ENCODE measurements around the gene SGMS1.

SGMS1 gene

GRCh38 chr10:50621968-50622705 is 1.6 kb downstream of the SGMS1 start:
- peak; percentile 99 for DNase-seq
- TF ChIP-seq CTCF (IDR thresholded peaks at IDR 0.05), result peak in 1 of 2 experiments; percentile 4
- Histone ChIP-seq H3K9me3 (no peaks in the 10 kb centered on the region), H3K4me3 (peak overlapping the region; percentile 84 to 85), H3K27me3 (no peaks in the 10 kb centered on the region), H3K27ac (peak overlapping the region; percentile 100), H3K36me3 (no peaks in the 10 kb centered on the region), H3K4me1 (peaks cover 0 to 26% (median 16%) of the 10 kb centered on the region in 4 donors)
- intact Hi-C loops (cut with DNase I; ENCODE audit: low total_unique reads), result loop anchor here (5.0 to 10.0 kb wide), 3 partner anchors 205 to 557 kb away; partner anchors contain the start of gene WASHC2A

GRCh38 chr10:50620899-50621298 is 2.9 kb downstream of the SGMS1 start:
- Histone ChIP-seq H3K4me1 (peaks cover 0 to 23% (median 14%) of the 10 kb centered on the region in 4 donors), H3K27me3 (no peaks in the 10 kb centered on the region), H3K27ac (no peak overlapping the region), H3K4me3 (no peak overlapping the region), H3K36me3 (no peaks in the 10 kb centered on the region), H3K9me3 (no peaks in the 10 kb centered on the region)
- DNase-seq, result no peak
- intact Hi-C loops (cut with DNase I; ENCODE audit: low total_unique reads), result loop anchor here (5.0 to 10.0 kb wide), 3 partner anchors 204 to 556 kb away; partner anchors contain the start of gene WASHC2A
- TF ChIP-seq CTCF (IDR thresholded peaks at IDR 0.05), result no peak

- Histone ChIP-seq H3K27ac (no peak overlapping the region), H3K4me3 (no peak overlapping the region), H3K4me1 (peaks cover 0 to 20% (median 12%) of the 10 kb centered on the region in 4 donors), H3K27me3 (no peaks in the 10 kb centered on the region), H3K9me3 (no peaks in the 10 kb centered on the region), H3K36me3 (no peaks in the 10 kb centered on the region)
- intact Hi-C loops (cut with DNase I; ENCODE audit: low total_unique reads), result loop anchor here (5.0 to 10.0 kb wide), 3 partner anchors 203 to 555 kb away; partner anchors contain the start of gene WASHC2A
- DNase-seq, result no peak
- no peak for TF ChIP-seq CTCF (IDR thresholded peaks at IDR 0.05)
Measured at GRCh38 chr10:50619882-50620281, 3.9 kb downstream of the SGMS1 start.

- Histone ChIP-seq H3K27me3 (no peaks in the 10 kb centered on the region), H3K4me1 (peaks cover 0 to 20% (median 14%) of the 10 kb centered on the region in 4 donors), H3K36me3 (no peaks in the 10 kb centered on the region), H3K9me3 (no peaks in the 10 kb centered on the region), H3K4me3 (no peak overlapping the region), H3K27ac (no peak overlapping the region)
- no peak for DNase-seq
- intact Hi-C loops (cut with DNase I; ENCODE audit: low total_unique reads), result no loop called here
- TF ChIP-seq CTCF (IDR thresholded peaks at IDR 0.05), result no peak
Measured at GRCh38 chr10:50619166-50619565, 4.6 kb downstream of the SGMS1 start.

GRCh38 chr10:50618624-50619023 is 5.1 kb downstream of the SGMS1 start:
- Histone ChIP-seq H3K4me1 (peaks cover 0 to 20% (median 14%) of the 10 kb centered on the region in 4 donors), H3K27ac (no peak overlapping the region), H3K27me3 (no peaks in the 10 kb centered on the region), H3K36me3 (no peaks in the 10 kb centered on the region), H3K9me3 (no peaks in the 10 kb centered on the region), H3K4me3 (no peak overlapping the region)
- intact Hi-C loops (cut with DNase I; ENCODE audit: low total_unique reads), result no loop called here
- TF ChIP-seq CTCF (IDR thresholded peaks at IDR 0.05), result no peak
- no peak for DNase-seq
